Effector CD4-positive, alpha-beta T cell (primary cell): ENCODE results near the gene RALGAPA2.

Source experiments
- DNase-seq: peaks from one replicate; pipeline ENCODE4 v3.0.0-alpha.2; 2020

The RALGAPA2 gene

GRCh38 chr20:20423117-20423516, 289.3 kb downstream of the RALGAPA2 start:
- no peak for DNase-seq

GRCh38 chr20:20417876-20418676, 294.4 kb downstream of the RALGAPA2 start:
- DNase-seq = no peak

- DNase-seq = no peak
These were observed 297.1 kb downstream of the RALGAPA2 start for GRCh38 chr20:20415321-20415720.

DNA sequence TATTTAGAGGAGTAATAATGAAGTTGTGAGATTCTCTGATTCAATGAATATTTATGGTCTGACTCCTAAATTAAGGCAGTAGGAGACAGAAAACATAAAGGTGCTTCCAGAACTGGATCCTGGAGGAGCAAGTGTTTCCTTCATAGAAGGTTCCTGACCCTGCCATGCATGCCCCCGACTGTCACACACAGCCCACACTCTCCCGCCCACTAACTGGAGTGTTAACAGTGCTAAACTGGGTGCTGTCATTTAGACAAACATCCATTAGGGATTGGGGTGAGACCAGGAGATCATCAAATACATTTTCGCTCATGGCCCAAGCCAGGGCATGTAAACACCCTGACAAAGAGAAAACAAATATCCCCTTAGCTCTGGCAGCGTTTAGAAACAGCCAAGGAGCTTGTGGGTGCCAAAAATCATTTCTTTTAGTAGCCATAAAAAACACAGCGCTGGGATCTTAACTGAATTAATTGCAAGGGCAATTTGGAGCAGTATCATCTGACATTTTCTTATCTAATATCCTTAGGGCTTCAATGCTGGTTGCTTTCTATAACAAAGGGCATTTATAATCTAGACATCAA, 297.7 kb downstream of the RALGAPA2 start:
- DNase-seq = no peak

DNA sequence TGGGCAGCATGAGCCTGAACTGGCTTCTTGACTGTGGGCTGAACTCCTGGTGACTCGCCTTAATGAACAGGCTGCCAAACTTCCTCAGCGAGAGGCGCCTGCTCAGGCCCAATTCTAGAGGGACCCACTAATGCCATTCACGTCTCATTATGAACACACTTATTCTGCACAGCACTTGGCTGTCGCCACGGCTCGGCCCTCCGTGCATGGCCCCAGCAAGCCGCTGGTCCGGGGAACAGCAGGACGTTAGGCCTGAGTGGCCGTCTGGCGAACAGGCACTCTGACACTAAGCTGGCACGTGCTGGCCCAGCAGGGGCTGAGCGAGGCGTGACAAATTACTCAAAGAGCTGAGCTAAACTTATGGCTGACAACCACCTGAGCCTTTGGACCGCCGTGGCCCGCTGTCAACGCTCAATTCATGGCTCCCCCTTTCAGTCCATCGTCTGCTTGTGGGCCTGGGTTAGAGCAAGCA, 298.6 kb downstream of the RALGAPA2 start:
- no peak for DNase-seq

- DNase-seq = no peak
These were observed 299.7 kb downstream of the RALGAPA2 start for GRCh38 chr20:20412750-20413149.

- no peak for DNase-seq
These were observed 300.6 kb downstream of the RALGAPA2 start for GRCh38 chr20:20411836-20412235.

- DNase-seq = no peak
These were observed 301.0 kb downstream of the RALGAPA2 start for GRCh38 chr20:20411402-20411801.

GRCh38 chr20:20410678-20411077, 301.8 kb downstream of the RALGAPA2 start:
- DNase-seq = no peak

GRCh38 chr20:20409331-20409730, 303.1 kb downstream of the RALGAPA2 start:
- DNase-seq = no peak

DNA sequence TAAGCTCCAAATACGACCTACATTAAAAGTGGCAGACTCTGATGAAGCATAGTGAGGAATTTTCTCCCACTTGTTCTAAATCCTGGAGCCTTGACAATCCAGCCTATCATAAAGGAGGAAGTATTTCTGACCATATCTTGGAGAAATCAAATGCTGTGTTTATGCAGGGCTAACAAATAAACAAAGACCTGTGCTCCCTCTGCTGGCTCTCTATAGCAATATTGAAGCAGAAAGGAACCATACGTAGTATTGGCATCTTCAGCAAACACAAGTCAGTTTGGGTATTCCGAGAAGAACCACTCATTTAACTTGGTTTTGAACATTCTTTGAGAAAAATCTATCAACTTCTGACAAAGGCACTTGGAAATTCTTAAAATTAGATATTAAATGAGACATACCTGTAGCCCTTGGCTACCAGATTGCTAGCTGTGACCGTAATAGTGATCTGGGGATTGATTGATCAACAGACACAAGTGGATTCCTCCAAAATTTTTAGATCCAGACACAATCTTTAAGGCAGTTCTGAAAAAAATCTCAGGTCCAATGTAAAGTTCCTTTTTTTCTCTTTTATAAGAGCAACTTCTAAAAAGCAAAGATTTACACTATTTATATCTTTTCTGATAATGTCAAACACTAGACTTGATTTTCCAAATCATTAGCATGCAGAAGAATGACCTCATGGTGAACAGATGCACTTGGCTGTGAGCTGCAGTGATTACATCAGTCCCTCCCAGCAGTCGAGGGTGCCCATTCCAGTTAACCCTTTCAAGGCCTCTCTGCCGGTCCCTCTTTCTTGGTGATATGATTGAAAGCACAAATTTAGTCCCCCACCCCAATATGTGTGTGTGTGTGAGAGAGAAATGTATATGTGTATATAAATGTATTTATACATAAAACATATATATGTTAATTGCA, 304.3 kb downstream of the RALGAPA2 start:
- no peak for DNase-seq

DNA sequence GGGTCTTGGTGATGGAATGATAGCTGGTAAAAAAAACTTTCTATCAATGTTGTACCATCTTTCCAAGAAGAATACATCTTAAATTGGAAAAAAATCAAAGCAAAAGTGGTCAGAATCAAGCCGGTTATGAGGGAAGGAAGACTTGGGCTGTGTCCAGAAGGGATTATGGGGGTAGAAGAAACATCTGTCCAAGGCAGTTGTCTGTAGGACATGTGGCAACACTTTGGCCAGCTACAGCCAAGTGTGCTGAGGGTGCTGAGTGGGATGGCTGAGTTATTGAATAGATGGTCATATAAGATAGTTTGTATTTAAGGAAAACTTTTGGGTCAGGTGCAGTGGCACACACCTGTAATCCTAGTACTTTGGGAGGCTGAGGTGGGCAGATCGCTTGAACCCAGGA, 306.1 kb downstream of the RALGAPA2 start:
- DNase-seq = no peak

GRCh38 chr20:20405623-20406022, 306.8 kb downstream of the RALGAPA2 start:
- no peak for DNase-seq

GRCh38 chr20:20404633-20405032, 307.8 kb downstream of the RALGAPA2 start:
- DNase-seq = no peak

DNA sequence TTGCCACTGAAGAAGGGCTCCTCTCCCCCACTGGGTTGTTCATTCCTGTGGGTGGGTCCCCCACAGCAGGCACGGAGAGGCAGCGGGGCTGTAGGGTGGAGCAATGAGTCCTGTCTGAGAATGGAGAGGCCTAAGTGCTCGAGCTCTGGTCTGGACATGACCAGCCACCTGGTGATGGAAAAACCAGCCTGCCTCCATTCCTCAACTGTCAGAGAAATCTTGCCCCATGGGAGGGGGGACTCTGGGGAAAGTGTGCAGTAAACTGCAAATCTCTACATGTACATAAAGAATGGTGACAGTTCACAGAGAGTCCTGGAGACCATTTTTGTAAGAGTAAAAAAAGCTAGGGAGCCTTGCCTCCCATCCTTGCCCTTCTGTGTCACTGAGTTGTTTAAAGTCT, 310.5 kb downstream of the RALGAPA2 start:
- DNase-seq = no peak

- DNase-seq = no peak
These were observed 312.6 kb downstream of the RALGAPA2 start for GRCh38 chr20:20399531-20400500.

DNA sequence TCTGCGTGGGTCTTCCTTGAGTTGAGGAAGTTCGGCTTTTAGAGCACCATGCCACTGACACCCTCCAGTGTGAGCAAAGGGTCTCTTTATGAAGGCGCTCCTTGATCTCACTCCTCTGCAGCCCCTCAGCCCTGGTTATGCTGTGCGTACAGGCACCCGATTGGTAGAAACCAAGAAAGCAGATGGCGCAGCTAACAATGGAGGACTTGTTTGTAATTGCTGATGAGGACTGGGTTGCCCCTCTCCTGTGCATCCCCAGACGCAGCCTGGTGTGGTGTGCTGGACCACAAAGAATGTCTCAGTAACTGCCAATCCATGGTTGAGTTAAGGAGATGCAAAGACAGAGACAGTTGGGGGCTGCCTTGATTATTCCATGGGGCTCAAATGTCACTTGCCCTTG, 314.3 kb downstream of the RALGAPA2 start:
- DNase-seq = no peak

GRCh38 chr20:20396794-20397193, 315.6 kb downstream of the RALGAPA2 start:
- DNase-seq = no peak

DNA sequence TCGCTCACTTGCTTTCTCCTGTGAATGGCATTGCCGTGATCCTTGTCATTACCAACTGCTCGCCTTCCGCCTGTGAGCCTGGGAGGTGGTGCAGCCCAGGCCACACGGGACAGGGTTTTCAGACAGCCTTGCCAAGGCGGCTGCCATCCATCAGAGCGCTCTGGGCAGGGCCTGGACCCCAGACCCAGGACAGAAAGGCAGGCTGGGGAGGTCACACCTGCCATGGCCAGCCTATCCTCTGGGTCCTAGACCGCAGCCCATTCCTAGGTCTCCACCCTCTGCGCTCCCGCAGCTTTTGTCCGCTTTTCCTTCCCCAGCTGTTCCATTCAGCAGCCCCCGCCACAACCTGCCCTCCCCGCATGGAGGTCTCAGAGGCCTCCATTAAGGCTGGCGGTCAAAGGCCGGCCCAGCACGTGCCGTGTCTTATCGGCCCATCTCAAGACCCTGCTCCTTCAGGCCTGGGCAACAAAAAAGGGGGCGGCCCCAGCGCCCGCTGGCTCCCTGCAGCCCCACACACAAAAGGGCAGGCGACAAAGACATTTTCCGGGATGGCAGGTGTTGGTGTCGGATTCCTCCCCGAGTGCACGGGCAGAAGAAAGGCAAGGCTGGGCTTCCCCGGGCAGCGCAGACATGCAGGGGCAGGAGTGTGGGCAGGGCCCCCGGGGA, 316.4 kb downstream of the RALGAPA2 start:
- no peak for DNase-seq

GRCh38 chr20:20395087-20395486, 317.4 kb downstream of the RALGAPA2 start:
- no peak for DNase-seq
